Measurements from ENCODE around the gene AMBRA1.

Gene AMBRA1

GRCh38 chr11:46625406-46625805, 31.6 kb upstream of the AMBRA1 start:
- H3K4me3 ChIP-seq (ENCODE audit: low read length), result no peak overlapping the region
- no peak for TF ChIP-seq ZNF274 (IDR thresholded peaks at IDR 0.05; ENCODE audit: low read depth, low read length)

DNA sequence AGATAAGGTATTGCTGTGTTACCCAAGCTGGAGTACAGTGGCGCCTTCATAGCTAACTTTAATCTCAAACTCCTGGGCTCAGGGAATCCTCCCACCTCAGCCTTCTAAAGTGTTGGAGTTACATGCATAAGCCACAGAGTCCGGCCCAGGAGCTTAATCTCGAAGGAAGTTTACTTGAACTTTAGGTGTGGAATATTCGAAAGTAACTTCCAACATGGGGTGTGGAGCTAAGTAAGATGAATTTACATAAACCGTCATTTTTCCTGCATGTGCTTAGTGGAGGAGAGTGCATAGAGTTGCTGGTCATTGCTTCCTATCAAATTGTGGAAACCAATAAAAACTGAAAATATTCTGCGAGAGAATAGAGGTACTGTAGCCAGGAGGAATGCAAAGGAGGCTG, 25.0 kb upstream of the AMBRA1 start:
- no peak overlapping the region; the same call in 1 of the 2 replicates for H3K4me3 ChIP-seq (ENCODE audit: low read length)
- TF ChIP-seq ZNF274 (IDR thresholded peaks at IDR 0.05; ENCODE audit: low read depth, low read length), result no peak

DNA sequence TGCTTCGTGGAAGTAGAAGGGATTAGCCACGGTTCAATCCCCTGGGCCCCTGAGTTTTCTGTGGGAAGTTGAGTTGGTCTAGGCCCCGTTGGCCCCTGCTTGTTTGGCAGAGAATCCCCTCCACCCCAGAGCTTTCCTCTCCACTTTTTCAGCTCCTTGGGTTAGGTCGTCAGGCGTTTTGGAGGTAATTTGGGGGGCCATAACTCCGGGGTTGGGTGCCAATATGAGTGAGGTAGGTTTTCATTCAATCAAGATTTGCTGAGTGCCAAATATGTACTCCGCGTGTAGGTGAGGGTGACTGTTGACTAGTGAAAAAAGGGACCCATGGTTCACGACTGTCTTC, 24.1 kb upstream of the AMBRA1 start:
- TF ChIP-seq ZNF274 (IDR thresholded peaks at IDR 0.05; ENCODE audit: low read depth, low read length), result no peak
- peak overlapping the region; percentile 84 for H3K4me3 ChIP-seq (ENCODE audit: low read length)

- peak within 1 kb of the TSS; percentile 84 for H3K4me3 ChIP-seq (ENCODE audit: low read length)
- no peak for TF ChIP-seq ZNF274 (IDR thresholded peaks at IDR 0.05; ENCODE audit: low read depth, low read length)
Measured at GRCh38 chr11:46617134-46617971, 23.5 kb upstream of the AMBRA1 start, which contains the start of the genes ATG13 and HARBI1. ATG13 (plus strand) TSS chr11:46617553; CDS start chr11:46644292, 26,739 bp downstream. HARBI1 (minus strand) TSS chr11:46617227; CDS start chr11:46616237, 990 bp downstream.

DNA sequence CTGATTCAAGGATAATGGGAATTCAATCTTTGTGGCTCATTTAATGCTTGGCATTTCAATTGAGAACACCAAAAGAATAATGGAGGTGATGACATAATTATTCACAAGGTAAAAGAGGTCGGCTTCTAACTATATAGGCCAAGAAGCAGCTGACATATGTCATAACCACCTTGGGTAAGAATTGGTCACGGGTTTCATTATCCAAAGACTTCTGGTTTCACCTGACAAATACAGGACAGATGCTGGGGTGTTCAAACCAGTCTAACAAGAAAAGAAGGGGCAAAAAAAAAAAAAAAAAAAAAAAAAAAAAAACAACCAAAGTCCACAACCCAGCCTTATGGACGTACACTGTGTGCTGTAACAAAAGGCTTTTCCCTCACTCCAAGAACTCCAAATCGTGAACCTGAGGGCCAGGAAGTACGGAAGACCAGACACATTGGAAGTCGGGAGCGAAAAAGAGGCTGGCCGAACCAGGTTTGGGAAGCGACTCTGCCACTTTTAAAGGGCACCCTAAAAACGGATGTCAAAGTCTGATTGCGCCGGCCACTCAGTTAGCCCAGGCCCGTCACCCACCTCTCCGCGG, 22.8 kb upstream of the AMBRA1 start:
- peak overlapping the region; percentile 84 for H3K4me3 ChIP-seq (ENCODE audit: low read length)
- TF ChIP-seq ZNF274 (IDR thresholded peaks at IDR 0.05; ENCODE audit: low read depth, low read length), result no peak

DNA sequence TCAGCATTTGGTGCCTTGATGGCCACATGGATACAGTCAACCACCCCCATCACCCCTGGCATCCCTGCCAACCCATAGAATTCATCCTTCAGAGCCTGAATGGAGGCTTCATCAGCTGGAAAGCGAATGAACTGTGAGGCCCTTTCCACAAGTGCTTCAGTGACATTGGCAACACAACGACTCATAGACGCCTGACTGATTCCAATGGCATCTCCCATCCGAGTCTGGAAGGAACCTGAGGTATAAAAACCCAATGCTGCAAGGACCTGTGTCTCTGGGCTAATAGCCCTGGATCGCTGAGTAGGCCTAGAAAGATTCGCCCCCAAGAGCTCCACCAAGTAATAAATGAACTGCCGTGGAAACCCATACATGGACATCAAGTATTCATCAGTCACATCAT, 21.9 kb upstream of the AMBRA1 start:
- no peak for TF ChIP-seq ZNF274 (IDR thresholded peaks at IDR 0.05; ENCODE audit: low read depth, low read length)
- H3K4me3 ChIP-seq (ENCODE audit: low read length), result no peak overlapping the region

- H3K4me3 ChIP-seq (ENCODE audit: low read length), result no peak overlapping the region
- no peak for TF ChIP-seq ZNF274 (IDR thresholded peaks at IDR 0.05; ENCODE audit: low read depth, low read length)
Measured at GRCh38 chr11:46612326-46612725, 18.5 kb upstream of the AMBRA1 start.

GRCh38 chr11:46611526-46612304, 17.9 kb upstream of the AMBRA1 start:
- H3K4me3 ChIP-seq (ENCODE audit: low read length), result no peak overlapping the region
- TF ChIP-seq ZNF274 (IDR thresholded peaks at IDR 0.05; ENCODE audit: low read depth, low read length), result no peak

GRCh38 chr11:46609386-46609785, 15.6 kb upstream of the AMBRA1 start:
- no peak overlapping the region for H3K4me3 ChIP-seq (ENCODE audit: low read length)
- TF ChIP-seq ZNF274 (IDR thresholded peaks at IDR 0.05; ENCODE audit: low read depth, low read length), result no peak

DNA sequence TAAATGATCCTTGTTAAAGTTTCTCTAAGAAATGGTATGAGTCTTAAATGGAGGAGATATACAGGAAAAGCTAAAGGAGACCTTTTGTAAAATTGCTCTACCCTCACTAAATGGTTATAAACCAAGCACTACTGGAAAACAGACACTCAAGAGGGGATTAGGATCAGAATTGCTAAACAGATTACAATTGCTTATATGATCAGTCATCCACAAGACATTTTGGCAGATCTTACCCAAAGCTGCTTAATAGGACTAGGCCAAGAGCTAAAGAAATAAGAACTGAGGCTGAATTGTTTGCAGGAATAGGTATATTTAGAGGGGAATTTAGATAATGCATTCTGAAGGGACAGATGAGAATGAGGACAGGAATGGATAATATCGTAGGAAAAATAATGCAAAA, 13.7 kb upstream of the AMBRA1 start:
- no peak overlapping the region for H3K4me3 ChIP-seq (ENCODE audit: low read length)
- no peak for TF ChIP-seq ZNF274 (IDR thresholded peaks at IDR 0.05; ENCODE audit: low read depth, low read length)

DNA sequence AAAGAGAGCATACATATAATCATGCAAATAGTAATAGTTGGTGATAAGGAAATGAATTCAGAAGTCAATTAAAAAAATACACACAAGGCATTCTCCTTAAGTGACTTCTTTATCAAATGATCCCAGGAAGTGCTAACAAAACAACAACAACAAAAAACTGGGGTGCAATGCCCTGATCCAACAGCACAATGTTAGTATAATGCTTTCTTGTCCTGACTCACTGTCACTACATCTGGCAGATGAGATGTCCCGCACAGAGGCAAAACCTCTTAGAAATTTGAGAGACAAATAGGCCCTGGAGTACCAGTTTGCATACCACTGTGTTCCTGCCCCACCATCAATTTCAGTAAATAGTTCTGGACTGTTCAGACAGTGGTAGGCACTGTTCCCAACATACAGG, 11.0 kb upstream of the AMBRA1 start:
- TF ChIP-seq ZNF274 (IDR thresholded peaks at IDR 0.05; ENCODE audit: low read depth, low read length), result no peak
- H3K4me3 ChIP-seq (ENCODE audit: low read length), result no peak overlapping the region

- H3K4me3 ChIP-seq (ENCODE audit: low read length), result no peak overlapping the region
- no peak for TF ChIP-seq ZNF274 (IDR thresholded peaks at IDR 0.05; ENCODE audit: low read depth, low read length)
Measured at GRCh38 chr11:46603704-46604308, 10.0 kb upstream of the AMBRA1 start.

GRCh38 chr11:46601129-46601528, 7.3 kb upstream of the AMBRA1 start:
- no peak overlapping the region for H3K4me3 ChIP-seq (ENCODE audit: low read length)
- no peak for TF ChIP-seq ZNF274 (IDR thresholded peaks at IDR 0.05; ENCODE audit: low read depth, low read length)

All from GM08714 (cell line).